Epidermal melanocyte (primary cell): ENCODE results near the gene DDX49.

Experiments used
- DNase-seq: peaks from one replicate; pipeline ENCODE4 v3.0.0; 2011; ENCODE audit warnings: low spot score; ENCODE audit not compliant: insufficient read length

Gene DDX49

GRCh38 chr19:18969931-18970659, 50.6 kb downstream of the DDX49 start:
- peak; percentile 14 for DNase-seq

DNA sequence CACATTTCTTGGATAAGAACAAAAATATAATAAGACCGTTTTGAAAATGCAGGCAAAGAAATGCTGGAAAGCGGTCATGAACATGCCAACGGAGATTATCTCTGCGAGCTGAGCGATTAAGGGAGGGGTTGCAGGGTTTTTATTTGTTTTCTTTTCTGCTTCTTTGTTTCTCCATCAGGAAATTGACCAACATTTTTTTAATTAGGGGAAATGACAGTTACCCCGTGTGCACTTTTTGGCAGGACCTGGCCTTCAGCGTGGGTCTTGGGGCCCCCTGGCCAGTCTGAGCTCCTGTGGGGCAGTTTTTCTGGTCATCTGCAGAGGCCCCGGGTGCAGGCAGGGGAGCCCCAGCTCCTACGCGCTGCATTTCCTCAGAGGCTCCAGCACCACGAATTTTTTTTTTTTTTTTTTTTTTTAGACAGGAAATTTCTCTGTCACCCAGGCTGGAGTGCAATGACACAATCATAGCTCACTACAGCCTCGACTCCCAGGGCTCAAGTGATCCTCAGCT, 52.8 kb downstream of the DDX49 start:
- DNase-seq, result peak; percentile 12

DNA sequence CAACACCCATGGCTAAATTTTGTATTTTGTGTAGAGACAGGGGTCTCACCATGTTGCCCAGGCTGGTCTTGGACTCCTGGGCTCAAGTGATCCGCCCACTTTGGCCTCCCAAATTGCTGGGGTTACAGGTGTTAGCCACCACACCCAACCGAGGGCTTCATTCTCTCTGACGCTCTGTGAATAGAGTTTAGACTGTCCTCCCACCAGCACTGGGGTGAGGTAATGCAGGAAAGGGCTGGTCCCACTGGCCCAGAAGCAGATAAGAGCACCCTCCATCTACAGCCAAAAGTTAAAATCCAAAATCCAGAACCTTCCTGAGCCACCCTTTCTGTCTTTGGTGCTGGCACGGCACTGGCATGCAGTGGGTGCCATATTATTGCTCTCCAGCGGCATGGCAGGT, 53.3 kb downstream of the DDX49 start:
- no peak for DNase-seq

DNA sequence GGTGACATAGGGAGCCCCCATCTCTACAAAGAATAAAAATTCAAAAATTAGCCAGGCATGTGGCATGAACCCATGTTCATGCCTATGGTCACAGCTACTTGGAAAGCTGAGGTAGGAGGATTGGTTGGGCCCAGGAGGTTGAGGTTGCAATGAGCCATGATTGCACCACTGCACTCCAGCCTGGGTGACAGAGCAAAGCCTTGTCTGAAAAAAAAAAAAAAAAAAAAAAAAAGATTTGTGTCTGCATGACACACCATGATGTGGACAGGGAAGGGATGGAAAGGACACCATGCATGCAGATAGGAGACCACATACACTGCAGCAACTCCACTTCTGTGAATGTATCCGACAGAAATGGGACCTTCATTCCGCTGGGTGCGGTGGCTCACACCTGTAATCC, 55.5 kb downstream of the DDX49 start:
- no peak for DNase-seq

DNA sequence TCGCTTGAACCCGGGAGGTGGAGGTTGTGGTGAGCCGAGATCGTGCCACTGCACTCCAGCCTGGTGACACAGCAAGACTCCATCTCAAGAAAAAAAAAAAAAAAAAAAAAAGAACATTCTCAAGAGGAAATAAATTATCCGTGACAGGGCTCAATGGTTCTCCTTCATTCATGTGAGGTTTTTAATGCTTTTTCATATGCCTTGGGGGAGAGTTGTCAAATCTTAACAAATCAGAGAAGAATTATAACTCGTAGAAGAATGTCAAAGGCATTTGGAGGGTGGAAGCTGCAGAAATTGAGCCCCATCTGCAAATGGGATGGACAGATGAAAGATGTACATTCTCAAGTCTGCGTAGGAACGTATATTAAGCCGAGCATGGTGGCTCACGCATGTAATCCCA, 56.4 kb downstream of the DDX49 start:
- peak; percentile 90 for DNase-seq
